ENCODE measurements around the gene ZNF316.

GRCh38 chr7:6691103-6691502 lies 54.0 kb downstream of the ZNF316 start:
- no peak for TF ChIP-seq POLR2AphosphoS5 (IDR thresholded peaks at IDR 0.05)
- TF ChIP-seq, protein P1, sequence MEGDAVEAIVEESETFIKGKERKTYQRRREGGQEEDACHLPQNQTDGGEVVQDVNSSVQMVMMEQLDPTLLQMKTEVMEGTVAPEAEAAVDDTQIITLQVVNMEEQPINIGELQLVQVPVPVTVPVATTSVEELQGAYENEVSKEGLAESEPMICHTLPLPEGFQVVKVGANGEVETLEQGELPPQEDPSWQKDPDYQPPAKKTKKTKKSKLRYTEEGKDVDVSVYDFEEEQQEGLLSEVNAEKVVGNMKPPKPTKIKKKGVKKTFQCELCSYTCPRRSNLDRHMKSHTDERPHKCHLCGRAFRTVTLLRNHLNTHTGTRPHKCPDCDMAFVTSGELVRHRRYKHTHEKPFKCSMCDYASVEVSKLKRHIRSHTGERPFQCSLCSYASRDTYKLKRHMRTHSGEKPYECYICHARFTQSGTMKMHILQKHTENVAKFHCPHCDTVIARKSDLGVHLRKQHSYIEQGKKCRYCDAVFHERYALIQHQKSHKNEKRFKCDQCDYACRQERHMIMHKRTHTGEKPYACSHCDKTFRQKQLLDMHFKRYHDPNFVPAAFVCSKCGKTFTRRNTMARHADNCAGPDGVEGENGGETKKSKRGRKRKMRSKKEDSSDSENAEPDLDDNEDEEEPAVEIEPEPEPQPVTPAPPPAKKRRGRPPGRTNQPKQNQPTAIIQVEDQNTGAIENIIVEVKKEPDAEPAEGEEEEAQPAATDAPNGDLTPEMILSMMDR (IDR thresholded peaks at IDR 0.05): no peak
